Ureter (tissue), 1 donor: ENCODE measurements around the gene CNEP1R1. TPM values are rescaled to one million over a fixed set of nuclear protein-coding genes. Genes with fewer than 3 reads are reported as not detected.

Source experiments
- DNase-seq: peaks from one replicate; pipeline ENCODE4 v3.0.0-alpha.2; 2020; ENCODE audit warnings: low spot score
- total RNA-seq: library from RNA; stranded (reverse); gene quantifications from one replicate; pipeline ENCODE4 v1.2.4, GENCODE V29; 2023
- donor health status: DM: yes; HTN: yes; CAD: no.

Gene CNEP1R1
- total RNA-seq, 1 donor from 2014 or later: 21.9 TPM

GRCh38 chr16:50017553-50017952, 7.5 kb upstream of the CNEP1R1 start:
- no peak for DNase-seq

- DNase-seq: no peak
These were observed 3.5 kb upstream of the CNEP1R1 start for GRCh38 chr16:50021544-50021943.

- no peak for DNase-seq
These were observed 1.4 kb upstream of the CNEP1R1 start for GRCh38 chr16:50023641-50024040.

- no peak for DNase-seq
These were observed 818 bp upstream of the CNEP1R1 start for GRCh38 chr16:50024207-50024606.

- no peak for DNase-seq
These were observed 509 bp downstream of the CNEP1R1 start for GRCh38 chr16:50025537-50025931.

GRCh38 chr16:50027829-50028228, 2.8 kb downstream of the CNEP1R1 start:
- no peak for DNase-seq

- DNase-seq: no peak
These were observed 10.5 kb downstream of the CNEP1R1 start for GRCh38 chr16:50035468-50035992.

- DNase-seq: no peak
These were observed 11.4 kb downstream of the CNEP1R1 start for GRCh38 chr16:50036426-50036825.

- DNase-seq: no peak
These were observed 12.7 kb downstream of the CNEP1R1 start for GRCh38 chr16:50037662-50038220.

- no peak for DNase-seq
These were observed 13.3 kb downstream of the CNEP1R1 start for GRCh38 chr16:50038286-50038685.

- DNase-seq: peak; percentile 53
These were observed 13.9 kb downstream of the CNEP1R1 start for GRCh38 chr16:50038756-50039529.

- DNase-seq: no peak
These were observed 15.0 kb downstream of the CNEP1R1 start for GRCh38 chr16:50040018-50040417.

GRCh38 chr16:50040710-50041109, 15.7 kb downstream of the CNEP1R1 start:
- no peak for DNase-seq

GRCh38 chr16:50043358-50043757, 18.3 kb downstream of the CNEP1R1 start:
- DNase-seq: no peak

GRCh38 chr16:50045412-50045811, 20.4 kb downstream of the CNEP1R1 start:
- no peak for DNase-seq

- no peak for DNase-seq
These were observed 21.8 kb downstream of the CNEP1R1 start for GRCh38 chr16:50046853-50047252.

- no peak for DNase-seq
These were observed 22.8 kb downstream of the CNEP1R1 start for GRCh38 chr16:50047864-50048263.

- no peak for DNase-seq
These were observed 25.8 kb downstream of the CNEP1R1 start for GRCh38 chr16:50050802-50051201.

- DNase-seq: no peak
These were observed 31.2 kb downstream of the CNEP1R1 start for GRCh38 chr16:50056226-50056625.

- no peak for DNase-seq
These were observed 33.2 kb downstream of the CNEP1R1 start for GRCh38 chr16:50058091-50058771.

GRCh38 chr16:50059111-50059510, 34.1 kb downstream of the CNEP1R1 start:
- no peak for DNase-seq

GRCh38 chr16:50059669-50060068, 34.6 kb downstream of the CNEP1R1 start:
- DNase-seq: no peak

- DNase-seq: no peak
These were observed 36.3 kb downstream of the CNEP1R1 start for GRCh38 chr16:50061326-50061725.
